Skeletal muscle tissue (tissue), 4 donors: Measurements from ENCODE around the gene LHX3. TPM values are rescaled to one million over a fixed set of nuclear protein-coding genes. Genes with fewer than 3 reads are reported as not detected.

ENCODE experiments used
- H3K27ac ChIP-seq: one replicate; pipeline ENCODE4 v1.7.0; 2013; ENCODE audit warnings: mild to moderate bottlenecking, low read depth, low read length, inconsistent platforms
- H3K27me3 ChIP-seq, 3 donors: one replicate each; pipeline ENCODE4 v1.7.0; 2013; ENCODE audit warnings: low read length in 3 of 3; ENCODE audit not compliant: control insufficient read depth in 3 of 3, insufficient read depth in 3 of 3
- H3K36me3 ChIP-seq, 3 donors: one replicate each; pipeline ENCODE4 v1.7.0; 2013; ENCODE audit warnings: low read length in 3 of 3; ENCODE audit not compliant: control insufficient read depth in 3 of 3, insufficient read depth in 3 of 3
- H3K4me1 ChIP-seq, 3 donors: one replicate each; pipeline ENCODE4 v1.7.0; 2013; ENCODE audit warnings: low read length in 3 of 3, mild to moderate bottlenecking in 3 of 3; ENCODE audit not compliant: control insufficient read depth in 3 of 3, insufficient read depth in 3 of 3
- H3K4me3 ChIP-seq, 3 donors: one replicate each; pipeline ENCODE4 v1.7.0; 2013; ENCODE audit warnings: low read length in 3 of 3
- H3K9ac ChIP-seq, 3 donors: one replicate each; pipeline ENCODE4 v1.7.0; 2013; ENCODE audit warnings: low read length in 3 of 3, mild to moderate bottlenecking in 3 of 3, moderate library complexity in 2 of 3, low read depth in 1 of 3
- H3K9me3 ChIP-seq, 3 donors: one replicate each; pipeline ENCODE4 v1.7.0; 2013; ENCODE audit warnings: low read length in 3 of 3; ENCODE audit not compliant: control insufficient read depth in 3 of 3
- total RNA-seq: library from RNA; depleted of rRNA; stranded (reverse); fragments of >200 nt; gene quantifications from one replicate; pipeline ENCODE4 v1.2.3, GENCODE V29; 2014
- donor health status: Osteomylitis.

The LHX3 gene
- total RNA-seq, 1 donor from 2014 or later, result not detected

- Histone ChIP-seq H3K4me3 (no peak overlapping the region), H3K27me3 (peaks cover 50 to 64% (median 58%) of the 10 kb centered on the region in 3 donors), H3K27ac (no peak overlapping the region), H3K9ac (no peak overlapping the region), H3K9me3 (no peaks in the 10 kb centered on the region), H3K36me3 (no peaks in the 10 kb centered on the region), H3K4me1 (peaks cover 0 to 2% (median 0%) of the 10 kb centered on the region in 3 donors)
Observed at GRCh38 chr9:136147890-136148714, 56.8 kb downstream of the LHX3 start.

- no peaks in the 10 kb centered on the region for H3K9me3 ChIP-seq
- no peak overlapping the region for H3K27ac ChIP-seq
- H3K9ac ChIP-seq, result no peak overlapping the region
- peaks cover 0 to 2% (median 0%) of the 10 kb centered on the region in 3 donors for H3K4me1 ChIP-seq
- H3K4me3 ChIP-seq, result no peak overlapping the region
- H3K36me3 ChIP-seq, result no peaks in the 10 kb centered on the region
- H3K27me3 ChIP-seq, result peaks cover 51 to 69% (median 59%) of the 10 kb centered on the region in 3 donors
Observed at GRCh38 chr9:136147038-136147889, 57.7 kb downstream of the LHX3 start.

Other genes starting within 250 kb of the LHX3 start
- gene UBAC1, start 243.8 kb downstream of the LHX3 start, total RNA-seq, result 37.6 TPM
- gene NACC2, start 109.8 kb downstream of the LHX3 start, total RNA-seq, result 7.3 TPM
- gene TMEM250, start 86.3 kb downstream of the LHX3 start, total RNA-seq, result 24.0 TPM
- 3.7 TPM for gene QSOX2, start 40.7 kb upstream of the LHX3 start, total RNA-seq
- under 0.01 TPM for gene CCDC187, start 99.0 kb upstream of the LHX3 start, total RNA-seq
- 14.1 TPM for gene GPSM1, start 122.4 kb upstream of the LHX3 start, total RNA-seq
- 5.2 TPM for gene DNLZ, start 158.6 kb upstream of the LHX3 start, total RNA-seq
- 1.0 TPM for gene CARD9, start 168.5 kb upstream of the LHX3 start, total RNA-seq
- 4.7 TPM for gene SNAPC4, start 195.0 kb upstream of the LHX3 start, total RNA-seq
- gene ENTR1, start 205.5 kb upstream of the LHX3 start, total RNA-seq, result 7.8 TPM
- gene PMPCA, start 205.5 kb upstream of the LHX3 start, total RNA-seq, result 30.3 TPM
- gene INPP5E, start 234.7 kb upstream of the LHX3 start, total RNA-seq, result 4.7 TPM